ENCODE results near the gene UBE2R2. TPM values are rescaled to one million over a fixed set of nuclear protein-coding genes. Genes with fewer than 3 reads are reported as not detected.
A peak's percentile ranks its signal among the peaks of the same experiment; 100 is the strongest.
"Not testable (repeated sequence)": the region's sequence is repeated elsewhere in the genome, so short reads cannot be mapped to it uniquely, and the experiment has no call there.

The UBE2R2 gene, protein sequence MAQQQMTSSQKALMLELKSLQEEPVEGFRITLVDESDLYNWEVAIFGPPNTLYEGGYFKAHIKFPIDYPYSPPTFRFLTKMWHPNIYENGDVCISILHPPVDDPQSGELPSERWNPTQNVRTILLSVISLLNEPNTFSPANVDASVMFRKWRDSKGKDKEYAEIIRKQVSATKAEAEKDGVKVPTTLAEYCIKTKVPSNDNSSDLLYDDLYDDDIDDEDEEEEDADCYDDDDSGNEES
- polyA plus RNA-seq (2013, experiment 1 of 2): 62.6 TPM
- 61.8 TPM for polyA plus RNA-seq (2013, experiment 2 of 2)

DNA sequence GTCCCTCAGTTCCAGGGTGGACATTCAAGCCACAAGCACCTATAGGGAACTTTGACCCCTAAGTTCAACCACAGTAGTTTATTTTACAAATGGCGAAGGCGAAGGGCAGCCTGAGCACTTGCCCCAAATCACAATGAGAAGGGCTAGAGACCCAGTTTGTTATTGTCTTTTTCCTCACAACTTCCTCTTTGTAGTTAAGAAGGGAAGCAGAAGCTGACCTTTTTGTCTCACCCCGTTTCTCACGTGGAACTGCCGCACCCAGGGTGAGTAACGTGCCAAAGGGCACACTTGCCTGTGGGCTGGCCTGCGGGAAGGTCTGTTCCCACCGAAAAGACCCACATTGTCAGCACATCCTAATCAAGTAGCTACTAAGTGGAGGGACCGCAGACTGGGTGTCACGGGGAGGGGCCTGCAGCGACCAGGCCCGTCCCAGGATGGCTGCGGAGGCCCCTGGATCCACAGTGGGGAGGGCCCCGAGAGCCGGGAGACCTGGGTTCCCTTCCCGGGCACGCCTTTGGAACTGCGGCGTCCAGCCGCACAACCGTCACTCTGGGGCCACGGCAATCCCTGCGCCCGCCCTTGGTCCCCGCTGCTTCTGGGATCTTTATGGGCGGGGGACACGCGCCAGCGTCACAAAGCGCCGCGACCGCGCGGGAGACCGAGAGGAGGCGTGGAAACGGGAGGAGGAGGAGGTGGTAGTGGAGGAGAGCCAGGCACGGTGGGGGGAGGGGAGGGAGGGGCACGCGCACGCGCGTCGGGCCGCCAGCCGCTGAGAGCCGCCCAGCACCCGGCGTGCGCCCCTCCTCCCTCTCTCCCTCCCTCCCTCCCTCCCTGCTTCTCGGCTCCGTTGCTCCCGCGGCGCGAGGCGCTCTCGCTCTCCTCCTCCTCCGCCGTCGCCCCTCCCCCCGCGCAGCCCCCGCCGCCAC is at the start of gene UBE2R2:
TSS of gene UBE2R2 (plus strand) at position 834 of the 926 bp plus-strand sequence. CDS start 598 bp downstream, outside the sequence.
- H3K4me3 ChIP-seq (ENCODE audit: extremely low read depth, insufficient read depth, low read length, poor library complexity, severe bottlenecking): peak within 1 kb of the TSS; percentile 92
- WGBS, 2 experiments (ENCODE audit: insufficient coverage in 2 of 2): 6 to 7% methylated on average over 23 to 36 of the region's 66 CpGs
- H3K9me3 ChIP-seq (ENCODE audit: control insufficient read depth, low read length): no peaks in the 10 kb centered on the region
- peaks cover 4% of the 10 kb centered on the region for H3K36me3 ChIP-seq (ENCODE audit: control insufficient read depth, insufficient read depth, low read length)
- H3K27ac ChIP-seq (ENCODE audit: low read depth, low read length, severe bottlenecking): peak within 1 kb of the TSS; percentile 97
- H3K4me1 ChIP-seq (ENCODE audit: control insufficient read depth, insufficient read depth, low read length, poor library complexity, severe bottlenecking): peaks cover 9% of the 10 kb centered on the region

GRCh38 chr9:33770156-33770880 is 46.6 kb upstream of the UBE2R2 start:
- not testable (repeated sequence) for H3K27ac ChIP-seq (ENCODE audit: low read depth, low read length, severe bottlenecking); H3K4me1 ChIP-seq (ENCODE audit: control insufficient read depth, insufficient read depth, low read length, poor library complexity, severe bottlenecking); H3K4me3 ChIP-seq (ENCODE audit: extremely low read depth, insufficient read depth, low read length, poor library complexity, severe bottlenecking); H3K9me3 ChIP-seq (ENCODE audit: control insufficient read depth, low read length); H3K36me3 ChIP-seq (ENCODE audit: control insufficient read depth, insufficient read depth, low read length)
- WGBS, 2 experiments (ENCODE audit: insufficient coverage in 2 of 2): 83 to 100% methylated on average over 1 of the region's 3 CpGs

- H3K9me3 ChIP-seq (ENCODE audit: control insufficient read depth, low read length); H3K27ac ChIP-seq (ENCODE audit: low read depth, low read length, severe bottlenecking); H3K36me3 ChIP-seq (ENCODE audit: control insufficient read depth, insufficient read depth, low read length); H3K4me3 ChIP-seq (ENCODE audit: extremely low read depth, insufficient read depth, low read length, poor library complexity, severe bottlenecking); H3K4me1 ChIP-seq (ENCODE audit: control insufficient read depth, insufficient read depth, low read length, poor library complexity, severe bottlenecking): not testable (repeated sequence)
Observed at GRCh38 chr9:33773135-33773534, 43.8 kb upstream of the UBE2R2 start.

DNA sequence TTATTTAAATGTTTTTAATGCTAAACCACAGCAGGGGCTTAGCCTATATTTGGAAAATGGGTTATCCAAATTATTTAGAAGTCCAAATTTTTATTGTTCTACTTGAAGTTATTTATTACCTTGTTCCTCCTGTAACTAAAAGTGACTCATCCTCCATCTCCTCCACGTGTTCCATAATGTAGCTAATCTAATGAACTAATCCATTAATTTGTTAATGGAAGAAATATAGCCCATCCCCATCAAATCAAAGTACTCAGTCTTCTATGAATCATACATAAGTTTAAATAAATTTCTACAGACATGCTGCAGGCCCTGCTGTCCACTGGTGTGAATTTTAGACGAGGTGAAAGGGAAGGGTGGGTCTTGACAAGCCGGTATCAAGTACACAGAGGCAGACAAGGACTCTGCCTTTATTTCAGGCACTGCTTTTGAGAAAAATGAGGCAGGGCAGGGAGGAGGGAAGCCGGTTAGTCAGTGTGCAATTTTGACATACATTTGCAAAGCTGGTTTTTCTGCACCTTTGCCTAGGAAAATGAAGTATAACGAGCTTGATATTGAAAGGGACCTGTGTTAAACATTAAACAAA is 42.8 kb upstream of the UBE2R2 start:
- H3K4me3 ChIP-seq (ENCODE audit: extremely low read depth, insufficient read depth, low read length, poor library complexity, severe bottlenecking); H3K9me3 ChIP-seq (ENCODE audit: control insufficient read depth, low read length); H3K36me3 ChIP-seq (ENCODE audit: control insufficient read depth, insufficient read depth, low read length); H3K4me1 ChIP-seq (ENCODE audit: control insufficient read depth, insufficient read depth, low read length, poor library complexity, severe bottlenecking); H3K27ac ChIP-seq (ENCODE audit: low read depth, low read length, severe bottlenecking): not testable (repeated sequence)
- WGBS, 2 experiments (ENCODE audit: insufficient coverage in 2 of 2): 70 to 90% methylated on average over 3 to 4 of the region's 5 CpGs

DNA sequence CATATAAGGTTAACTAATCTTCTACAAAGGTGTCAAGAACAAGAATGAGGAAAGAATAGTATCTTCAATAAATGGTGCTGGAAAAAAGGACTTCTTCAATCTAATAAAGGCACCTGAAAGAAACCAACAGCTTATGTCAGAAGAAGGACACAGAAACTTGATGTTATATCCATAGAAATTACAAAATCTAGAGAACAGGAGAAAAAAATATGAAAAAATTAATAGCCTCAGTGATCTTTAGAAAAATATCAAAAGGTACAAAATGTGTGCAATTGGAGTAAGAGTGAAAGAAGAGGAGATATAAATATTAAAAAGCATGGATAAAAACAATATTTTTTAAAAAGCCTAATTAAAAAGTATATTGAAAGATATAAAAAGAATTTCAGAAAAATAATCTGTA is 40.4 kb upstream of the UBE2R2 start:
- Histone ChIP-seq H3K9me3 (ENCODE audit: control insufficient read depth, low read length) (no peaks in the 10 kb centered on the region), H3K4me1 (ENCODE audit: control insufficient read depth, insufficient read depth, low read length, poor library complexity, severe bottlenecking) (no peaks in the 10 kb centered on the region), H3K36me3 (ENCODE audit: control insufficient read depth, insufficient read depth, low read length) (no peaks in the 10 kb centered on the region), H3K4me3 (ENCODE audit: extremely low read depth, insufficient read depth, low read length, poor library complexity, severe bottlenecking) (no peak overlapping the region), H3K27ac (ENCODE audit: low read depth, low read length, severe bottlenecking) (no peak overlapping the region)

DNA sequence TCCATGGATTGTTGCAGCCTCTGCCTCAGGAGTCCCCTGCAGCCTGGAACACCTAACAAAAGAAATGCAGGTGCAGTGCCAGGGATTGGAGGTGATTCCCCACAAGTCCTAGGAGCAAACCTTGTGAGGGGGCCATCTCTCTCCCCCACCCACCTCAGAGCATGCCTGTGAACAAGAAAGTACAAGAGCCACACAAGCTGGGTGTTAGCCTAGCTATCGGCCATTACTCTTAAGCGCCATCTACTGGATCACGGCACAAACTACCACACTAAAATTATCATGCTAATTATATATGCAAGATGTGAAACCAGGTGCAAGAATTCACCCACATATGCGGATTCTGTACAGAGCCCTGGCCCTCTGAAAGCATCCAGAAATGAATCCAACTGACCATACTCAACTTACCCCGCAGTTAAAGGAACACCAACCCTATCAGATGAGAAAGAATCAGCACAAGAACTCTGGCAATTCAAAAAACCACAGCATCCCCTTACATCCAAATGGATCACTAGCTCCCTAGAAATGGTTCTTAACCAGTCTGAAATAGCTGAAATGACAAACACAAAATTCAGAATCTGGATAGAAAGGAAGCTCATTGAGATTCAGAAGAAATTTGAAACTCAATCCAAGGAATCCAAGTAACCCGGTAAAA is 38.1 kb upstream of the UBE2R2 start:
- H3K36me3 ChIP-seq (ENCODE audit: control insufficient read depth, insufficient read depth, low read length): no peaks in the 10 kb centered on the region
- no peak overlapping the region for H3K4me3 ChIP-seq (ENCODE audit: extremely low read depth, insufficient read depth, low read length, poor library complexity, severe bottlenecking)
- H3K9me3 ChIP-seq (ENCODE audit: control insufficient read depth, low read length): no peaks in the 10 kb centered on the region
- WGBS, 2 experiments (ENCODE audit: insufficient coverage in 2 of 2): 8 to 17% methylated on average over 1 to 2 of the region's 6 CpGs
- no peak overlapping the region for H3K27ac ChIP-seq (ENCODE audit: low read depth, low read length, severe bottlenecking)
- no peaks in the 10 kb centered on the region for H3K4me1 ChIP-seq (ENCODE audit: control insufficient read depth, insufficient read depth, low read length, poor library complexity, severe bottlenecking)

DNA sequence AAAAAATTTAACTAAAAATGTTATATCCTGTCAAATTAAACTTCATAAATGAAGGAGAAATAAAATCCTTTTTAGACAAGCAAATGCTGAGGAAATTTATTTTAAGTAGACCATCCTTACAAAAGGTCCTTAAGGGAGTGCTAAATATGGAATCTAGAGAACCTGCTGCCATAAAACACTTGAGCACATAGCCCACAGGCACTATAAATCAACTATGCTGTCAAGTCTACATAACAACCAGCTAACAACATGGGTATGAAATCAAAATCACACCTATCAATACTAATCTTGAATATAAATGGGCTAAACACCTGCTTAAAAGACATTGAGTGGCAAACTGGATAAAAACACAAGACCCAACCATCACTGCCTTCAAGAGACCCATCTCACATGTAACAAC is 36.7 kb upstream of the UBE2R2 start:
- no peaks in the 10 kb centered on the region for H3K36me3 ChIP-seq (ENCODE audit: control insufficient read depth, insufficient read depth, low read length)
- no peak overlapping the region for H3K27ac ChIP-seq (ENCODE audit: low read depth, low read length, severe bottlenecking)
- no peaks in the 10 kb centered on the region for H3K9me3 ChIP-seq (ENCODE audit: control insufficient read depth, low read length)
- H3K4me1 ChIP-seq (ENCODE audit: control insufficient read depth, insufficient read depth, low read length, poor library complexity, severe bottlenecking): no peaks in the 10 kb centered on the region
- no peak overlapping the region for H3K4me3 ChIP-seq (ENCODE audit: extremely low read depth, insufficient read depth, low read length, poor library complexity, severe bottlenecking)

GRCh38 chr9:33781736-33782135 is 35.2 kb upstream of the UBE2R2 start:
- no peak overlapping the region for H3K4me3 ChIP-seq (ENCODE audit: extremely low read depth, insufficient read depth, low read length, poor library complexity, severe bottlenecking)
- H3K9me3 ChIP-seq (ENCODE audit: control insufficient read depth, low read length): no peaks in the 10 kb centered on the region
- no peak overlapping the region for H3K27ac ChIP-seq (ENCODE audit: low read depth, low read length, severe bottlenecking)
- H3K4me1 ChIP-seq (ENCODE audit: control insufficient read depth, insufficient read depth, low read length, poor library complexity, severe bottlenecking): no peaks in the 10 kb centered on the region
- H3K36me3 ChIP-seq (ENCODE audit: control insufficient read depth, insufficient read depth, low read length): no peaks in the 10 kb centered on the region
- no CpG with 5 or more reads among the region's 1 CpG for WGBS, 2 experiments (ENCODE audit: insufficient coverage in 2 of 2)

DNA sequence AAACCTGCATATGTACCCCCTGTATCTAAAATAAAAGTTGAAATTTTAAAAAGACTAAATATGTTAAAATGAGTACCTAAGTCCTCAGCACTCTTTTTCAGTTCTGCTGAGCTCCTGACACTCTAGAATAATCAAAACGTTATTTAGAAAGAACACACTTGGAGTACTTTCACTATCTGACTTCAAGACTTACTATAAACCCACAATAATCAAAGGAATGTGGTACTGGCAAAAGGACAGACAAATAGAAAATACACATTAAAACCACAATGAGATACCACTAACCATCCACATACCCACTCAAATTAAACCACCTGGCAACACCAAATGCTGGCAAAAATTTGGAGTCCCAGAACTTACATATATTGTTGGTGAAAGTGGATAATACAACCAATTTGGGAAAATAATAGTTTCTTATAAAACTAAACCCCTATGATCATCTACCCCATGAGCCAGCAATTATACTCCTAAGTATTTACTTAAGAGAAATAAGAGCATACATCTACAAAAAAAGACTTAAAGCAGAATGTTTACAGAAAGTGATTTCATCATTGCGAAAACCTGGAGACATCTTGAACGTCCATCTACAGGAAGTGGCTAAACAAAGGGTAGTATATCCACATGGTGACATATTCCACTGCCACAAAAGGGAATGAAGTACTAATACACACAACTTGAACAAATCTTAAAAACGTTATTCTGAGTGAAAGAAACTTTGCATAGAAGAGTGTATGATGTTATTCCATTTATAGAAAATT is 34.4 kb upstream of the UBE2R2 start:
- no peaks in the 10 kb centered on the region for H3K36me3 ChIP-seq (ENCODE audit: control insufficient read depth, insufficient read depth, low read length)
- no peaks in the 10 kb centered on the region for H3K9me3 ChIP-seq (ENCODE audit: control insufficient read depth, low read length)
- no peak overlapping the region for H3K27ac ChIP-seq (ENCODE audit: low read depth, low read length, severe bottlenecking)
- H3K4me3 ChIP-seq (ENCODE audit: extremely low read depth, insufficient read depth, low read length, poor library complexity, severe bottlenecking): no peak overlapping the region
- H3K4me1 ChIP-seq (ENCODE audit: control insufficient read depth, insufficient read depth, low read length, poor library complexity, severe bottlenecking): no peaks in the 10 kb centered on the region
- 82% methylated on average over 2 of the region's 4 CpGs; no CpG with 5 or more reads in 1 of the 2 experiments for WGBS, 2 experiments (ENCODE audit: insufficient coverage in 2 of 2)

DNA sequence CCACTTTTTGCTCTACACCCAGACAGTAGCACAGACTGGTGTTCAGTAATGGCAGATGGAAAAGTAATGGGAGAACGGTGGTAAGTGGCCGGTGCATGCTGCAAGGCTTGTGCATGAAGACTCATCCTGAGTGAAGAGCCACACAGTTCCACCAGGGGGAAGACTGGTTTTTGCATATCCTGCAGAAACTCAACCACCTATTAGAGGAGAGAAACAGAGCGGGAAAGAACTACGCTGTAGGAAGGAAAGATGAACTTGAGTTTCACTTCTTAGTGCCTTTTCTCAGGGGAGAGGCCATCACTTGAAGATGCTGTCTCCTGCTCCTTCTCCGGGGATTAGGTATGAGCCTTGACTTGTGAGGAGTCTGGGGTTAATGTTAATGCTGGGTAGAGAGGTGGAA is 31.0 kb upstream of the UBE2R2 start:
- Histone ChIP-seq H3K9me3 (ENCODE audit: control insufficient read depth, low read length) (no peaks in the 10 kb centered on the region), H3K27ac (ENCODE audit: low read depth, low read length, severe bottlenecking) (no peak overlapping the region), H3K4me3 (ENCODE audit: extremely low read depth, insufficient read depth, low read length, poor library complexity, severe bottlenecking) (no peak overlapping the region), H3K36me3 (ENCODE audit: control insufficient read depth, insufficient read depth, low read length) (no peaks in the 10 kb centered on the region), H3K4me1 (ENCODE audit: control insufficient read depth, insufficient read depth, low read length, poor library complexity, severe bottlenecking) (no peaks in the 10 kb centered on the region)
- 93 to 100% methylated on average over 3 to 4 of the region's 5 CpGs for WGBS, 2 experiments (ENCODE audit: insufficient coverage in 2 of 2)

Measured in mesodermal cell (in vitro differentiated cells).